Astrocyte (in vitro differentiated cells and primary cell): ENCODE results near the gene KMT2C.

ENCODE experiments used
- CTCF ChIP-seq: IDR thresholded peaks from 2 replicates; pipeline ENCODE4 v1.5.1; 2011; ENCODE audit warnings: low read depth, mild to moderate bottlenecking, inconsistent platforms, low read length, moderate library complexity; ENCODE audit not compliant: insufficient read depth
- EZH2 ChIP-seq: IDR thresholded peaks from 2 replicates; pipeline ENCODE4 v1.6.1; 2012; ENCODE audit warnings: mild to moderate bottlenecking, low read length, inconsistent platforms; ENCODE audit not compliant: insufficient read depth

- TF ChIP-seq CTCF (no peak), EZH2 (no peak)
Observed at GRCh38 chr7:152424348-152425108, 11.3 kb downstream of the KMT2C start.
